ENCODE data around the gene ITPKB.

ITPKB gene

GRCh38 chr1:226606311-226607267 is 132.5 kb downstream of the ITPKB start:
- no peaks in the 10 kb centered on the region; the same call in 1 of the 2 replicates for H3K9me3 ChIP-seq
- no peaks in the 10 kb centered on the region for H3K27me3 ChIP-seq
- H3K4me3 ChIP-seq (ENCODE audit: low read depth, low read length), result no peak overlapping the region
- no peaks in the 10 kb centered on the region for H3K36me3 ChIP-seq
- no peak for TF ChIP-seq CTCF (IDR thresholded peaks at IDR 0.05; ENCODE audit: low read depth, low read length)
- H3K4me1 ChIP-seq, result no peaks in the 10 kb centered on the region
- DNase-seq, result no peak

- DNase-seq, result no peak
- no peaks in the 10 kb centered on the region for H3K36me3 ChIP-seq
- no peak for TF ChIP-seq CTCF (IDR thresholded peaks at IDR 0.05; ENCODE audit: low read depth, low read length)
- H3K9me3 ChIP-seq, result no peaks in the 10 kb centered on the region; the same call in 1 of the 2 replicates
- no peaks in the 10 kb centered on the region for H3K27me3 ChIP-seq
- H3K4me1 ChIP-seq, result no peaks in the 10 kb centered on the region
- H3K4me3 ChIP-seq (ENCODE audit: low read depth, low read length), result no peak overlapping the region
Observed at GRCh38 chr1:226605318-226605950, 133.6 kb downstream of the ITPKB start.

GRCh38 chr1:226604560-226605317 is 134.3 kb downstream of the ITPKB start:
- Histone ChIP-seq H3K36me3 (no peaks in the 10 kb centered on the region), H3K4me1 (no peaks in the 10 kb centered on the region), H3K4me3 (ENCODE audit: low read depth, low read length) (no peak overlapping the region), H3K27me3 (no peaks in the 10 kb centered on the region), H3K9me3 (no peaks in the 10 kb centered on the region; the same call in 1 of the 2 replicates)
- no peak for DNase-seq
- TF ChIP-seq CTCF (IDR thresholded peaks at IDR 0.05; ENCODE audit: low read depth, low read length), result no peak

- Histone ChIP-seq H3K27me3 (no peaks in the 10 kb centered on the region), H3K4me3 (ENCODE audit: low read depth, low read length) (no peak overlapping the region), H3K9me3 (no peaks in the 10 kb centered on the region; the same call in 1 of the 2 replicates), H3K4me1 (no peaks in the 10 kb centered on the region), H3K36me3 (no peaks in the 10 kb centered on the region)
- DNase-seq, result no peak
- no peak for TF ChIP-seq CTCF (IDR thresholded peaks at IDR 0.05; ENCODE audit: low read depth, low read length)
Observed at GRCh38 chr1:226603858-226604559, 135.1 kb downstream of the ITPKB start.

- no peaks in the 10 kb centered on the region for H3K36me3 ChIP-seq
- no peak overlapping the region for H3K4me3 ChIP-seq (ENCODE audit: low read depth, low read length)
- no peak for TF ChIP-seq CTCF (IDR thresholded peaks at IDR 0.05; ENCODE audit: low read depth, low read length)
- H3K27me3 ChIP-seq, result no peaks in the 10 kb centered on the region
- DNase-seq, result no peak
- H3K4me1 ChIP-seq, result no peaks in the 10 kb centered on the region
- H3K9me3 ChIP-seq, result no peaks in the 10 kb centered on the region; the same call in 1 of the 2 replicates
Observed at GRCh38 chr1:226603022-226603857, 135.8 kb downstream of the ITPKB start.

Measured in BE2C (cell line).